H1 (cell line): Measurements from ENCODE around the gene TJP3. TPM values are rescaled to one million over a fixed set of nuclear protein-coding genes. Genes with fewer than 3 reads are reported as not detected.

ENCODE experiments used
- CTCF ChIA-PET: fragments of 300-600 bp; sonication (Branson Sonifier 250); formaldehyde crosslinking; loops from one replicate; lab custom pipeline; 2021; ENCODE audit not compliant: partially characterized antibody; lab: Charles Lee
- POLR2A ChIA-PET: fragments of 300-600 bp; sonication (Branson Sonifier 250); formaldehyde crosslinking; loops from one replicate; lab custom pipeline; 2021; ENCODE audit warnings: inconsistent platforms; ENCODE audit not compliant: partially characterized antibody; lab: Charles Lee
- DNase-seq, 2 experiments: peaks; one replicate each; pipeline versions ENCODE4 v3.0.0 to v3.0.0-alpha.2; 2010 to 2022; ENCODE audit warnings: low spot score in 2 of 2, low read depth in 1 of 2, mixed read lengths in 1 of 2
- FAIRE-seq: peaks from 2 replicates; lab custom pipeline; 2011; peaks lifted over from hg19 to GRCh38; lab: Jason Lieb, UNC
- H2AFZ ChIP-seq: 2 replicates; pipeline ENCODE4 v1.8.1; 2012; ENCODE audit warnings: low read length, inconsistent platforms
- H2AK5ac ChIP-seq: 2 replicates; pipeline ENCODE4 v1.6.1; 2013; ENCODE audit warnings: low read depth, low read length
- H2BK120ac ChIP-seq: replicated peaks from 2 replicates; pipeline ENCODE3; 2013; ENCODE audit warnings: low read depth, low read length, inconsistent platforms
- H2BK12ac ChIP-seq: 2 replicates; pipeline ENCODE4 v1.6.1; 2013; ENCODE audit warnings: low read depth, low read length
- H2BK15ac ChIP-seq: 2 replicates; pipeline ENCODE4 v1.6.1; 2013; ENCODE audit warnings: low read length
- H2BK20ac ChIP-seq: 2 replicates; pipeline ENCODE4 v1.6.1; 2013; ENCODE audit warnings: low read length
- H2BK5ac ChIP-seq: 2 replicates; pipeline ENCODE4 v1.6.1; 2013; ENCODE audit warnings: low read depth, low read length
- H3K14ac ChIP-seq: 2 replicates; pipeline ENCODE4 v1.6.1; 2013; ENCODE audit warnings: inconsistent platforms; ENCODE audit not compliant: insufficient read length
- H3K18ac ChIP-seq: 2 replicates; pipeline ENCODE4 v1.6.1; 2013; ENCODE audit warnings: low read length; ENCODE audit errors: extremely low read depth
- H3K23ac ChIP-seq: 2 replicates; pipeline ENCODE4 v1.6.1; 2013; ENCODE audit warnings: inconsistent platforms; ENCODE audit not compliant: insufficient read length
- H3K23me2 ChIP-seq: 2 replicates; pipeline ENCODE4 v1.6.1; 2013; ENCODE audit warnings: low read depth, low read length
- H3K27ac ChIP-seq: 2 replicates; pipeline ENCODE4 v1.6.1; 2011; ENCODE audit warnings: low read depth, low read length, inconsistent platforms
- H3K27me3 ChIP-seq, 4 experiments: replicated peaks in 1 of 4; 1 replicate in 1 of 4; 2 replicates in 3 of 4; pipeline versions ENCODE4 v1.6.1 to v1.8.1; 2011 to 2013; ENCODE audit warnings: low read length in 3 of 4, mild to moderate bottlenecking in 3 of 4, inconsistent platforms in 2 of 4, mixed read lengths in 2 of 4, moderate library complexity in 1 of 4; ENCODE audit not compliant: control insufficient read depth in 3 of 4, insufficient read depth in 3 of 4; ENCODE audit errors: extremely low read depth in 1 of 4
- H3K36me3 ChIP-seq, 4 experiments: 2 replicates each; pipeline versions ENCODE4 v1.6.1 to v1.8.1; 2011 to 2013; ENCODE audit warnings: mild to moderate bottlenecking in 4 of 4, low read length in 3 of 4, moderate library complexity in 2 of 4, control low read depth in 1 of 4, inconsistent platforms in 1 of 4; ENCODE audit not compliant: insufficient read depth in 4 of 4, control insufficient read depth in 2 of 4
- H3K4ac ChIP-seq: replicated peaks from 2 replicates; pipeline ENCODE3; 2013; ENCODE audit warnings: low read length, low read depth, mixed read lengths, inconsistent platforms; ENCODE audit not compliant: insufficient read length
- H3K4me1 ChIP-seq, 4 experiments: replicated peaks in 1 of 4; 1 replicate in 1 of 4; 2 replicates in 3 of 4; pipeline versions ENCODE4 v1.6.1 to v1.8.1; 2011 to 2013; ENCODE audit warnings: low read length in 3 of 4, inconsistent platforms in 2 of 4, mixed read lengths in 1 of 4; ENCODE audit not compliant: insufficient read depth in 4 of 4, control insufficient read depth in 3 of 4
- H3K4me2 ChIP-seq, 2 experiments: 2 replicates each; pipeline versions ENCODE4 v1.6.1 to v1.8.1; 2011 to 2013; ENCODE audit warnings: low read depth in 2 of 2, low read length in 2 of 2, control low read depth in 1 of 2, inconsistent platforms in 1 of 2, mild to moderate bottlenecking in 1 of 2; ENCODE audit not compliant: insufficient read depth in 1 of 2
- H3K4me3 ChIP-seq, 4 experiments: fragments of 200-600, 300-600 bp in 1 of 4; sonication (generic), shearing (Covaris generic), sonication (Bioruptor Twin) in 1 of 4; 2 replicates each; pipeline versions ENCODE4 v1.5.1 to v1.8.1; 2011 to 2016; ENCODE audit warnings: low read length in 4 of 4, low read depth in 3 of 4, control low read depth in 2 of 4, inconsistent platforms in 2 of 4, mild to moderate bottlenecking in 2 of 4, mixed read lengths in 1 of 4, moderate library complexity in 1 of 4; ENCODE audit not compliant: insufficient read depth in 2 of 4; ENCODE audit errors: extremely low read depth in 1 of 4
- H3K56ac ChIP-seq: replicated peaks from 2 replicates; pipeline ENCODE3; 2013; ENCODE audit warnings: low read depth, mild to moderate bottlenecking, mixed read lengths, low read length, inconsistent platforms; ENCODE audit not compliant: insufficient read length
- H3K79me1 ChIP-seq: 2 replicates; pipeline ENCODE4 v1.6.1; 2013; ENCODE audit warnings: low read depth, low read length, control low read depth
- H3K79me2 ChIP-seq, 2 experiments: 2 replicates each; pipeline versions ENCODE4 v1.6.1 to v1.8.1; 2012 to 2013; ENCODE audit warnings: low read length in 2 of 2, mild to moderate bottlenecking in 2 of 2, inconsistent platforms in 1 of 2; ENCODE audit not compliant: insufficient read depth in 2 of 2, control insufficient read depth in 1 of 2
- H3K9ac ChIP-seq, 4 experiments: replicated peaks in 1 of 4; 1 replicate in 1 of 4; 2 replicates in 3 of 4; pipeline versions ENCODE4 v1.6.1 to v1.8.1; 2011 to 2013; ENCODE audit warnings: low read depth in 3 of 4, low read length in 3 of 4, control low read depth in 2 of 4, mild to moderate bottlenecking in 2 of 4, moderate library complexity in 2 of 4, inconsistent platforms in 1 of 4; ENCODE audit errors: extremely low read depth in 1 of 4
- H3K9me3 ChIP-seq, 2 experiments: 2 replicates each; pipeline versions ENCODE4 v1.6.1 to v1.8.1; 2012 to 2013; ENCODE audit warnings: mild to moderate bottlenecking in 2 of 2, moderate library complexity in 2 of 2, control low read depth in 1 of 2, inconsistent platforms in 1 of 2, low read depth in 1 of 2, low read length in 1 of 2, mixed read lengths in 1 of 2; ENCODE audit not compliant: insufficient read depth in 2 of 2
- H4K20me1 ChIP-seq, 2 experiments: replicated peaks in 1 of 2; 2 replicates each; pipeline versions ENCODE3 to v1.8.1; 2011 to 2013; ENCODE audit warnings: inconsistent platforms in 2 of 2, low read length in 2 of 2, mild to moderate bottlenecking in 1 of 2; ENCODE audit not compliant: insufficient read depth in 2 of 2, control insufficient read depth in 1 of 2
- H4K5ac ChIP-seq: 2 replicates; pipeline ENCODE4 v1.6.1; 2013; ENCODE audit warnings: low read length, low read depth, mixed read lengths, inconsistent platforms; ENCODE audit not compliant: insufficient read length
- H4K8ac ChIP-seq: 2 replicates; pipeline ENCODE4 v1.8.0; 2013; ENCODE audit warnings: mild to moderate bottlenecking, moderate library complexity, low read length, inconsistent platforms; ENCODE audit not compliant: insufficient read depth; ENCODE audit errors: extremely low read depth
- H4K91ac ChIP-seq: replicated peaks from 2 replicates; pipeline ENCODE3; 2013; ENCODE audit warnings: low read length, mixed read lengths, inconsistent platforms; ENCODE audit not compliant: insufficient read length
- FOSL1 ChIP-seq: IDR thresholded peaks from 2 replicates; pipeline ENCODE4 v1.6.1; 2011; ENCODE audit warnings: mild to moderate bottlenecking, low read depth, low read length, moderate library complexity; ENCODE audit not compliant: insufficient read depth
- KDM5A ChIP-seq: fragments of 200-600 bp; IDR thresholded peaks from 2 replicates; pipeline ENCODE4 v1.7.1; 2012; ENCODE audit warnings: mild to moderate bottlenecking, low read length, inconsistent platforms, mixed read lengths
- POLR2AphosphoS5 ChIP-seq: IDR thresholded peaks from 2 replicates; pipeline ENCODE4 v1.6.1; 2011; ENCODE audit warnings: low read depth, low read length
- POU5F1 ChIP-seq: IDR thresholded peaks from 2 replicates; pipeline ENCODE4 v1.6.1; 2011; ENCODE audit warnings: low read depth, mild to moderate bottlenecking, low read length, moderate library complexity
- RNF2 ChIP-seq: fragments of 200-900, 300-1000 bp; sonication (generic); IDR thresholded peaks from 2 replicates; pipeline ENCODE4 v1.7.1; 2016; ENCODE audit warnings: borderline replicate concordance, low read depth, mild to moderate bottlenecking, antibody characterized with exemption, low read length; ENCODE audit not compliant: poor library complexity, severe bottlenecking; ENCODE audit errors: missing control alignments
- SIN3A ChIP-seq, 2 experiments: IDR thresholded peaks in 1 of 2; conservative IDR thresholded peaks in 1 of 2; 2 replicates each; pipeline ENCODE4 v1.6.1; 2011 to 2012; ENCODE audit warnings: low read length in 2 of 2, improper control_type of control experiment in 1 of 2, low read depth in 1 of 2, mild to moderate bottlenecking in 1 of 2
- WGBS, 2 experiments: shearing (Covaris generic) in 1 of 2; methylation state at CpG; one replicate each; pipeline versions ENCODE4 v1.1.6 to v1.1.7; 2013 to 2015; ENCODE audit warnings: low lambda C conversion rate in 2 of 2, mixed read lengths in 2 of 2, inconsistent platforms in 1 of 2, low coverage in 1 of 2, missing lambda C conversion rate in 1 of 2; ENCODE audit not compliant: insufficient replicate concordance in 2 of 2, insufficient coverage in 1 of 2, insufficient read length in 1 of 2; ENCODE audit errors: extremely low coverage in 1 of 2, missing lambda C conversion rate in 1 of 2; 5-methylcytosine and 5-hydroxymethylcytosine counted together
- polyA plus RNA-seq, 7 experiments: library from polyadenylated mRNA; depleted of rRNA in 3 of 7; stranded (reverse) in 5 of 7; unstranded in 2 of 7; fragments of >200 nt in 5 of 7; fragments of 200-250 nt in 2 of 7; gene quantifications; 1 replicate in 5 of 7; 2 replicates in 1 of 7; 4 replicates in 1 of 7; pipeline versions ENCODE4 v1.2.1 to v1.2.3, GENCODE V29; 2011 to 2013; ENCODE audit warnings: missing spikeins in 2 of 7, mixed read lengths in 2 of 7
- total RNA-seq: library from RNA; stranded (reverse); fragmentation: NEBNext Ultra II Directional; extraction: Animal tissue kit (Norgen Biotek cat#: 25700); gene quantifications from 2 replicates; pipeline ENCODE4 v1.2.1, GENCODE V29; 2021
- TF ChIP-seq, protein P1 (sequence below): IDR thresholded peaks from 2 replicates; pipeline ENCODE4 v1.6.1; 2012; ENCODE audit warnings: inconsistent platforms
- TF ChIP-seq, protein P2 (sequence below): IDR thresholded peaks from 2 replicates; pipeline ENCODE4 v1.6.1; 2012; ENCODE audit warnings: inconsistent platforms

The TJP3 gene
- total and polyA plus RNA-seq, 2 of the 8 experiments (the other 6 are each of a cell fraction or from before 2014, with no cell fraction given), result 17.1 to 26.1 TPM

DNA sequence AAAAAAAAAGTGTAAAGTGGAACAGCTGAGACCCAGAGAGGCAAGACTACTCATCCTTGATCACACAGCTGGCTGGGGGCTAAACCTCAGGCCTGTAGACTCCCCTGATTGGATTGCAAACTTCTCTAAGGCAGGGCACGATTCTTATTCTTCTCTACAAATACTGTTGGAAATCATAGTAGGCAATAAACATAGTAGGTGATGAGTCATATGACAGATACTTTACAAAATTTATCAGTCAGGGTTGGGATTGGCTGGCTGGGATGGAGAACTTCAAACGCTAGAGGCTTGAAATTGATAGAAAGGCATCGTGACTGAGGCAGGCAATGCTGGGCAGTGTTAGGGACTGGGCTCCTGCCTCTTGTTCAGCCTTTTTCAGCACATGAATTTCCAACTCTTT, 83.9 kb downstream of the TJP3 start:
- Histone ChIP-seq H2BK5ac (no peak overlapping the region), H3K23ac (no peak overlapping the region), H3K4ac (no peak overlapping the region), H3K4me3 (no peak overlapping the region), H3K56ac (no peak overlapping the region), H2BK20ac (no peak overlapping the region), H3K4me2 (no peak overlapping the region), H2BK120ac (no peak overlapping the region), H3K4me1 (no peaks in the 10 kb centered on the region), H4K8ac (no peak overlapping the region), H2AFZ (no peak overlapping the region), H4K91ac (no peak overlapping the region), H2BK15ac (no peak overlapping the region), H3K27ac (no peak overlapping the region), H3K27me3 (peaks cover 0 to 3% (median 0%) of the 10 kb centered on the region in 4 experiments; a peak in 1 of 7 replicates), H4K5ac (no peak overlapping the region), H3K18ac (no peak overlapping the region), H3K79me1 (no peaks in the 10 kb centered on the region), H4K20me1 (no peaks in the 10 kb centered on the region), H2BK12ac (no peak overlapping the region), H3K23me2 (no peaks in the 10 kb centered on the region), H2AK5ac (no peak overlapping the region), H3K79me2 (no peaks in the 10 kb centered on the region), H3K9me3 (peaks cover 4 to 10% of the 10 kb centered on the region in 2 experiments; a peak in 2 of 4 replicates), H3K9ac (no peak overlapping the region), H3K36me3 (no peaks in the 10 kb centered on the region), H3K14ac (no peak overlapping the region)
- 90% methylated on average over 3 of the region's 3 CpGs; no CpG with 5 or more reads in 1 of the 2 experiments for WGBS, 2 experiments
- FAIRE-seq (no peak), DNase-seq (no peak)
- CTCF ChIA-PET, result interaction anchor here (0.8 kb wide), 1 partner anchor 14 kb away, joined by 3 read pairs; no protein-coding TSS in a partner anchor
- POLR2A ChIA-PET, result no interaction called here
- no peak for TF ChIP-seq POLR2AphosphoS5
- no peak for TF ChIP-seq POU5F1
- no peak for TF ChIP-seq SIN3A (conservative IDR thresholded peaks at IDR 0.05 in 1 of 2, IDR thresholded peaks at IDR 0.05 in 1 of 2; ENCODE audit: low read depth in 1 of 2, low read length in 2 of 2)
- TF ChIP-seq, protein P1, sequence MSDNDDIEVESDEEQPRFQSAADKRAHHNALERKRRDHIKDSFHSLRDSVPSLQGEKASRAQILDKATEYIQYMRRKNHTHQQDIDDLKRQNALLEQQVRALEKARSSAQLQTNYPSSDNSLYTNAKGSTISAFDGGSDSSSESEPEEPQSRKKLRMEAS, result no peak
- TF ChIP-seq FOSL1, result no peak
- TF ChIP-seq, protein P2, sequence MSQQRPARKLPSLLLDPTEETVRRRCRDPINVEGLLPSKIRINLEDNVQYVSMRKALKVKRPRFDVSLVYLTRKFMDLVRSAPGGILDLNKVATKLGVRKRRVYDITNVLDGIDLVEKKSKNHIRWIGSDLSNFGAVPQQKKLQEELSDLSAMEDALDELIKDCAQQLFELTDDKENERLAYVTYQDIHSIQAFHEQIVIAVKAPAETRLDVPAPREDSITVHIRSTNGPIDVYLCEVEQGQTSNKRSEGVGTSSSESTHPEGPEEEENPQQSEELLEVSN, result no peak
- TF ChIP-seq RNF2, result no peak
- no peak for TF ChIP-seq KDM5A
